HL-60/S4 treated with phorbol 12-myristate 13-acetate at 8.2 ng/mL for 4 days and 3 days (cell line): ENCODE measurements around the gene LRBA.

Experiments
- in situ Hi-C: fragments of 300-500 bp; cut with MboI; formaldehyde crosslinking; loops from 2 replicates; pipeline ENCODE4 v1.15.0; 2022; ENCODE audit warnings: low sequenced_read_pairs

LRBA gene

GRCh38 chr4:150235808-150236271 lies 779.2 kb downstream of the LRBA start:
- in situ Hi-C loops: no loop called here

- in situ Hi-C loops: no loop called here
Observed at GRCh38 chr4:150235317-150235716, 779.8 kb downstream of the LRBA start.

GRCh38 chr4:150234246-150234645 lies 780.8 kb downstream of the LRBA start:
- in situ Hi-C loops: no loop called here

- in situ Hi-C loops: no loop called here
Observed at GRCh38 chr4:150232029-150232428, 783.1 kb downstream of the LRBA start.

GRCh38 chr4:150231107-150231770 lies 783.8 kb downstream of the LRBA start:
- in situ Hi-C loops: no loop called here

GRCh38 chr4:150230561-150230960 lies 784.5 kb downstream of the LRBA start:
- in situ Hi-C loops: no loop called here

GRCh38 chr4:150229520-150229919 lies 785.6 kb downstream of the LRBA start:
- in situ Hi-C loops: no loop called here

GRCh38 chr4:150224896-150225591 lies 790.0 kb downstream of the LRBA start:
- in situ Hi-C loops: no loop called here

GRCh38 chr4:150219841-150220240 lies 795.2 kb downstream of the LRBA start:
- in situ Hi-C loops: no loop called here

- in situ Hi-C loops: no loop called here
Observed at GRCh38 chr4:150218447-150218846, 796.6 kb downstream of the LRBA start.

GRCh38 chr4:150217808-150218207 lies 797.3 kb downstream of the LRBA start:
- in situ Hi-C loops: no loop called here

GRCh38 chr4:150217192-150217591 lies 797.9 kb downstream of the LRBA start:
- in situ Hi-C loops: no loop called here

- in situ Hi-C loops: no loop called here
Observed at GRCh38 chr4:150216726-150217125, 798.4 kb downstream of the LRBA start.

GRCh38 chr4:150215601-150216000 lies 799.5 kb downstream of the LRBA start:
- in situ Hi-C loops: no loop called here
